Muscle of leg (tissue), 16 donors: ENCODE measurements around the gene PTGS1. TPM values are rescaled to one million over a fixed set of nuclear protein-coding genes. Genes with fewer than 3 reads are reported as not detected.
"Not testable (repeated sequence)": the region's sequence is repeated elsewhere in the genome, so short reads cannot be mapped to it uniquely, and the experiment has no call there.

Source experiments
- DNase-seq: peaks from one replicate; pipeline ENCODE4 v3.0.0; 2013
- H3K27ac ChIP-seq: one replicate; pipeline ENCODE4 v1.5.1; 2013; ENCODE audit warnings: mild to moderate bottlenecking, low read length, control low read depth
- H3K27me3 ChIP-seq: one replicate; pipeline ENCODE4 v1.6.1; 2013; ENCODE audit warnings: low read length; ENCODE audit not compliant: control insufficient read depth, insufficient read depth
- H3K36me3 ChIP-seq: one replicate; pipeline ENCODE4 v1.6.1; 2013; ENCODE audit warnings: low read length; ENCODE audit not compliant: control insufficient read depth, insufficient read depth
- H3K4me1 ChIP-seq: one replicate; pipeline ENCODE4 v1.6.1; 2013; ENCODE audit warnings: low read length; ENCODE audit not compliant: control insufficient read depth, insufficient read depth
- H3K4me3 ChIP-seq: one replicate; pipeline ENCODE4 v1.5.1; 2013; ENCODE audit warnings: low read length, control low read depth
- H3K9me3 ChIP-seq: replicated peaks from 2 replicates; pipeline ENCODE4 v1.6.1; 2013; ENCODE audit warnings: low read depth, low read length; ENCODE audit not compliant: control insufficient read depth
- WGBS: methylation state at CpG from one replicate; pipeline ENCODE4 v1.1.5; 2013; ENCODE audit warnings: missing lambda C conversion rate; ENCODE audit not compliant: insufficient coverage; 5-methylcytosine and 5-hydroxymethylcytosine counted together
- long read RNA-seq, 11 donors: transcript quantifications; one replicate each; lab custom pipeline, GENCODE V29; 2026
- polyA plus RNA-seq, 8 donors: library from polyadenylated mRNA; unstranded; fragments of 120-200 nt; gene quantifications; one replicate each; pipeline versions ENCODE4 v1.2.1 to v1.2.3, GENCODE V29; 2013; ENCODE audit warnings: inconsistent platforms in 1 of 8, low replicate concordance in 1 of 8; ENCODE audit not compliant: insufficient read length in 8 of 8, insufficient read depth in 1 of 8
- total RNA-seq: library from RNA; stranded (reverse); fragments of 120-200 nt; gene quantifications from one replicate; pipeline ENCODE4 v1.2.4, GENCODE V29; 2013

The PTGS1 gene
- total RNA-seq (2.7 TPM), polyA plus RNA-seq (1 to 10 TPM; 3.1 to 8.0 (median 3.7) TPM)
- long read RNA-seq, donor 1, result 0 reads
- long read RNA-seq, donor 2, result 0 reads
- long read RNA-seq, donor 3, full-length matches to known transcripts, result 1 of 1 reads
- long read RNA-seq, donor 3, partial matches to known transcripts, result 0 of 1 reads
- long read RNA-seq, donor 3, other reads (novel, unspliced or antisense), result 0 of 1 reads
- long read RNA-seq, donor 4, result 0 reads
- long read RNA-seq, donor 5, result 0 reads
- long read RNA-seq, donor 6, full-length matches to known transcripts, result 1 of 1 reads
- long read RNA-seq, donor 6, partial matches to known transcripts, result 0 of 1 reads
- long read RNA-seq, donor 6, other reads (novel, unspliced or antisense), result 0 of 1 reads
- long read RNA-seq, donor 7, full-length matches to known transcripts, result 1 of 1 reads
- long read RNA-seq, donor 7, partial matches to known transcripts, result 0 of 1 reads
- long read RNA-seq, donor 7, other reads (novel, unspliced or antisense), result 0 of 1 reads
- long read RNA-seq, donor 8, result 0 reads
- long read RNA-seq, donor 9, full-length matches to known transcripts, result 1 of 1 reads
- long read RNA-seq, donor 9, partial matches to known transcripts, result 0 of 1 reads
- long read RNA-seq, donor 9, other reads (novel, unspliced or antisense), result 0 of 1 reads
- long read RNA-seq, donor 10, result 0 reads
- long read RNA-seq, donor 11, result 0 reads

DNA sequence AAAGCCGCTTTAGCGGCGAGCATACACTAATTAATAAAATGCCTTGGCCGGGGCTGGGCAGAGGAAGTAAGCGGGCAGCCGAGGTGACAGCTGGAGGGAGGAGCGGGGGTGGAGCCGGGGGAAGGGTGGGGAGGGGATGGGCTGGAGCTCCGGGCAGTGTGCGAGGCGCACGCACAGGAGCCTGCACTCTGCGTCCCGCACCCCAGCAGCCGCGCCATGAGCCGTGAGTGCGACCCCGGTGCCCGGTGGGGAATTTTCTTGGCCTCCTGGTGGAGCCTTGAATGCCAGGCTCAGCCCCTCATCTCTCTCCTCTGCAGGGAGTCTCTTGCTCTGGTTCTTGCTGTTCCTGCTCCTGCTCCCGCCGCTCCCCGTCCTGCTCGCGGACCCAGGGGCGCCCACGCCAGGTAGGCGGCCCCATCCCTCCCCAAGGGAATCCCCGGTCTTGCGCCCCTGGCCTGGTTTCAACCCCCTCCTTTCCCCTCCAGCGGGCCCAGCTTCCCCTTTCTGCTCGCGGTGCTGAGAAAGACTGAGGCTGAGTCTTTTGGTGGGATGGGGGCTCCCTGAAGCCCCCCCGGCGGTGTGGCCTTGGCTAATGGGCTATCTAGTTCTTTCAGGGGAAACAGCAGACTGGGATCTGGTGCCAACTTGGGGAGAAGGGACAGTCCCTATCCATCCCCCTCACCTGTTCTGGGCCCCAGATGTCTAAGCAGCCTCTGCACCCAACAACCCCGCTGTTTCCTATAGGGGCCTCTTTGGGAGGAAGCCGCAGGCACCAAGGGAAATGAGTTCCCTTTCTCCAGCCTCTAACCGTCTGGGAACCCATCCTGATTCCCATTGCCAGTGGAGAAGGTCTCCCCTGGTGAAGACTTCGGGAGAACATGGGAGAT lies at the start of gene PTGS1:
Gene PTGS1, plus strand, starts transcription at position 156 of the 887 bp plus-strand sequence. Its CDS starts 61 bp downstream, at position 217.
- DNase-seq, result peak; percentile 44

DNA sequence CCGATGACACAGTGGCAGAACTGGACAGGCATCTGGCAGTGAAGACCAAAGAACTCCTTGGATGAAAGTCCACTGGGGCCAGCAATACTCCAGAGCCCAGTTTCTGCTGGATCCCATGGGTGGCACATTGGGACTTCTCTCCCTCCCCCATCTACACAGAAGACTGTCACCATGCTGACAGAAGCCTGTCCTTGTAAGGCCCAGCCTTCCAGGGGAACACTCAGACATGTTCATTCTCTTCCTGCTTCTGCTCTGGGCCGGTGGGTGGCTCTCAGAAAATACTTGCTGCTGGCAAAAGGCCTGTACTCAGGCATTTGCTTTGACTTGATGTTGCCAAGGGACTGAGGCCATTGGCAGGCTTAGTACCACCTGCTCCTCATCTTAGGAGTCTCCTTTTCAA lies 48.3 kb upstream of the PTGS1 start:
- Histone ChIP-seq H3K36me3 (peaks cover 37% of the 10 kb centered on the region), H3K27me3 (no peaks in the 10 kb centered on the region), H3K4me1 (peaks cover 7% of the 10 kb centered on the region), H3K9me3 (no peaks in the 10 kb centered on the region), H3K27ac (no peak overlapping the region), H3K4me3 (no peak overlapping the region)
- DNase-seq, result no peak
- 69% methylated on average over 2 of the region's 2 CpGs for WGBS

More for the DNA sequence above, at the start of gene PTGS1:
- peaks cover 6% of the 10 kb centered on the region for H3K9me3 ChIP-seq
- no peak within 1 kb of the TSS for H3K27ac ChIP-seq
- peaks cover 37% of the 10 kb centered on the region for H3K4me1 ChIP-seq
- H3K36me3 ChIP-seq, result no peaks in the 10 kb centered on the region
- WGBS, result under 1% methylated on average over 22 of the region's 39 CpGs
- H3K27me3 ChIP-seq, result peaks cover 21% of the 10 kb centered on the region
- peak within 1 kb of the TSS; percentile 37 for H3K4me3 ChIP-seq

GRCh38 chr9:122324665-122325064 lies 46.2 kb upstream of the PTGS1 start:
- H3K27ac ChIP-seq, H3K4me1 ChIP-seq, DNase-seq, H3K9me3 ChIP-seq, H3K27me3 ChIP-seq, H3K4me3 ChIP-seq: not testable (repeated sequence)
- no CpG with 5 or more reads among the region's 1 CpG for WGBS
- H3K36me3 ChIP-seq, result peaks cover 31% of the 10 kb centered on the region

DNA sequence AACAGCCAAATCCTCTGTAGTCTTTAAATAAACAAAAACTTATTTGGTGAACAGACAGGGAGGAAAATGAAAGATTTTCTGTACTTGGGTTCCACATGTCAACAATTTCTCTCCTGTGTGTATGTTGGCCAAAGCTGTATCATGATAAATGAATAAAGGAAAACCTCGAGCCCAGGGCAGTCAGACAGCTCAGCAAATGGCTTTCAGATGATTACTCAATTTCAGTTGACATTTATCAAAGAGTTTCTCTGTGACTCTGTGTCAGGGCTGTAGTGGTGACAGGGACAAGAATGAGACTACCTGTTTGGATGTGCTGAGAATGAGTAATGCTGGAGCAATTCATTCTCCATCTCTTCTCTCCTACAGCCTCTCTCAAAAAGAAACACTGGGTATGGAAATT lies 45.7 kb upstream of the PTGS1 start:
- H3K4me1 ChIP-seq, result peaks cover 13% of the 10 kb centered on the region
- DNase-seq, result no peak
- peaks cover 28% of the 10 kb centered on the region for H3K36me3 ChIP-seq
- H3K27ac ChIP-seq, result no peak overlapping the region
- no CpG with 5 or more reads among the region's 1 CpG for WGBS
- H3K4me3 ChIP-seq, result no peak overlapping the region
- no peaks in the 10 kb centered on the region for H3K27me3 ChIP-seq
- no peaks in the 10 kb centered on the region for H3K9me3 ChIP-seq

- Histone ChIP-seq H3K36me3 (peaks cover 24% of the 10 kb centered on the region), H3K27ac (no peak overlapping the region)
- WGBS, result 100% methylated on average over 1 of the region's 2 CpGs
Observed at GRCh38 chr9:122327175-122327574, 43.6 kb upstream of the PTGS1 start.

GRCh38 chr9:122329597-122329996 lies 41.2 kb upstream of the PTGS1 start:
- peak; percentile 53 for DNase-seq
- Histone ChIP-seq H3K4me3 (no peak overlapping the region), H3K36me3 (peaks cover 9% of the 10 kb centered on the region), H3K9me3 (no peaks in the 10 kb centered on the region), H3K27me3 (no peaks in the 10 kb centered on the region), H3K27ac (no peak overlapping the region), H3K4me1 (peaks cover 37% of the 10 kb centered on the region)
- 57% methylated on average over 3 of the region's 3 CpGs for WGBS

More at GRCh38 chr9:122327175-122327574, 43.6 kb upstream of the PTGS1 start:
- H3K27me3 ChIP-seq, result no peaks in the 10 kb centered on the region
- no peak for DNase-seq
- no peaks in the 10 kb centered on the region for H3K9me3 ChIP-seq
- H3K4me3 ChIP-seq, result no peak overlapping the region
- H3K4me1 ChIP-seq, result peaks cover 25% of the 10 kb centered on the region

- 87% methylated on average over 3 of the region's 6 CpGs for WGBS
- not testable (repeated sequence) for H3K36me3 ChIP-seq, H3K4me3 ChIP-seq, DNase-seq, H3K27ac ChIP-seq, H3K27me3 ChIP-seq, H3K9me3 ChIP-seq
- peaks cover 37% of the 10 kb centered on the region for H3K4me1 ChIP-seq
Observed at GRCh38 chr9:122330466-122330865, 40.4 kb upstream of the PTGS1 start.

- H3K9me3 ChIP-seq, result no peaks in the 10 kb centered on the region
- peaks cover 1% of the 10 kb centered on the region for H3K27me3 ChIP-seq
- peaks cover 37% of the 10 kb centered on the region for H3K4me1 ChIP-seq
- no peak overlapping the region for H3K27ac ChIP-seq
- H3K4me3 ChIP-seq, result no peak overlapping the region
- DNase-seq, result no peak
- no peaks in the 10 kb centered on the region for H3K36me3 ChIP-seq
- WGBS, result 80% methylated on average over 1 of the region's 3 CpGs
Observed at GRCh38 chr9:122331523-122331927, 39.3 kb upstream of the PTGS1 start.

- no peaks in the 10 kb centered on the region for H3K9me3 ChIP-seq
- peaks cover 42% of the 10 kb centered on the region for H3K4me1 ChIP-seq
- DNase-seq, result peak; percentile 40
- H3K4me3 ChIP-seq, result no peak overlapping the region
- H3K27ac ChIP-seq, result peak overlapping the region; percentile 43
- peaks cover 5% of the 10 kb centered on the region for H3K27me3 ChIP-seq
- 19% methylated on average over 5 of the region's 6 CpGs for WGBS
- H3K36me3 ChIP-seq, result no peaks in the 10 kb centered on the region
Observed at GRCh38 chr9:122332083-122332482, 38.7 kb upstream of the PTGS1 start.
